K562 (cell line): ENCODE measurements around the gene KIAA1958. TPM values are rescaled to one million over a fixed set of nuclear protein-coding genes. Genes with fewer than 3 reads are reported as not detected.

ENCODE experiments used
- ATF2 ChIP-seq: sonication (generic); formaldehyde crosslinking; IDR thresholded peaks from 2 replicates; pipeline ENCODE4 v1.8.1; 2022; ENCODE audit warnings: missing genetic modification reagents
- CREBBP ChIP-seq: IDR thresholded peaks from one replicate; pipeline ENCODE4 v1.6.1; 2012; ENCODE audit warnings: low read depth, mild to moderate bottlenecking, control low read depth, inconsistent platforms, low read length
- CTBP1 ChIP-seq: fragments of 450-650 bp; IDR thresholded peaks from 2 replicates; pipeline ENCODE4 v1.6.1; 2016; ENCODE audit warnings: borderline replicate concordance
- CXXC5 ChIP-seq: fragments of 250-450 bp; sonication (Bioruptor Pico); IDR thresholded peaks from 2 replicates; pipeline ENCODE4 v1.8.0; 2022; ENCODE audit warnings: inconsistent platforms, mild to moderate bottlenecking, moderate library complexity
- ELK1 ChIP-seq: sonication (generic); formaldehyde crosslinking; IDR thresholded peaks from 2 replicates; pipeline ENCODE4 v1.8.1; 2022; ENCODE audit warnings: missing genetic modification reagents
- ERF ChIP-seq: fragments of 450-650 bp; formaldehyde crosslinking; IDR thresholded peaks from 2 replicates; pipeline ENCODE4 v1.4.0; 2020; ENCODE audit warnings: mild to moderate bottlenecking, mixed read lengths
- FOXP1 ChIP-seq: sonication (generic); formaldehyde crosslinking; IDR thresholded peaks from 2 replicates; pipeline ENCODE4 v1.8.0; 2022; ENCODE audit warnings: mild to moderate bottlenecking, missing genetic modification reagents
- GTF2E2 ChIP-seq: fragments of 200-800 bp; sonication (Bioruptor generic); IDR thresholded peaks from 2 replicates; pipeline ENCODE4 v1.6.1; 2016; ENCODE audit warnings: missing genetic modification characterization, missing compliant biosample characterization
- HDAC1 ChIP-seq, 2 experiments: fragments of 450-650 bp; IDR thresholded peaks; 2 replicates each; pipeline ENCODE4 v1.6.1; 2016 to 2017; ENCODE audit warnings: inconsistent platforms in 1 of 2, mild to moderate bottlenecking in 1 of 2, moderate library complexity in 1 of 2
- HMGN3 ChIP-seq: IDR thresholded peaks from 2 replicates; pipeline ENCODE4 v1.6.1; 2011; ENCODE audit warnings: borderline replicate concordance, low read depth, mild to moderate bottlenecking, mixed read lengths, low read length; ENCODE audit not compliant: insufficient read length; ENCODE audit errors: extremely low read depth
- HMGXB4 ChIP-seq: sonication (generic); formaldehyde crosslinking; IDR thresholded peaks from 2 replicates; pipeline ENCODE4 v1.8.1; 2023; ENCODE audit warnings: mild to moderate bottlenecking, missing genetic modification reagents
- ILF3 ChIP-seq: fragments of 450-650 bp; IDR thresholded peaks from 2 replicates; pipeline ENCODE4 v1.6.1; 2018; ENCODE audit warnings: antibody characterized with exemption, mild to moderate bottlenecking, moderate library complexity, borderline replicate concordance
- KAT7 ChIP-seq: sonication (generic); formaldehyde crosslinking; IDR thresholded peaks from 2 replicates; pipeline ENCODE4 v1.8.0; 2022; ENCODE audit warnings: missing genetic modification reagents, mild to moderate bottlenecking, borderline replicate concordance
- KLF10 ChIP-seq: fragments of 250-450 bp; sonication (Bioruptor Pico); IDR thresholded peaks from 2 replicates; pipeline ENCODE4 v1.6.1; 2021; ENCODE audit warnings: matching md5 sums
- MIER1 ChIP-seq: fragments of 450-650 bp; IDR thresholded peaks from 2 replicates; pipeline ENCODE4 v1.6.1; 2016; ENCODE audit warnings: antibody characterized with exemption, mild to moderate bottlenecking, low read depth
- SETDB1 ChIP-seq: IDR thresholded peaks from one replicate; pipeline ENCODE4 v1.6.1; 2012; ENCODE audit warnings: low read length, control low read depth, inconsistent platforms
- SREBF1 ChIP-seq: fragments of 150-350 bp; IDR thresholded peaks from 2 replicates; pipeline ENCODE4 v1.6.1; 2014; ENCODE audit warnings: antibody characterized with exemption, low read depth, low read length, borderline replicate concordance
- SRF ChIP-seq, 2 experiments: fragments of 250-450, 450-650 bp in 1 of 2; sonication (Bioruptor Pico) in 1 of 2; sonication (generic) in 1 of 2; formaldehyde crosslinking; IDR thresholded peaks; 2 replicates each; pipeline versions ENCODE4 v1.5.0 to v1.5.1; 2020 to 2022; ENCODE audit warnings: mild to moderate bottlenecking in 1 of 2, missing genetic modification reagents in 1 of 2
- STAT5B ChIP-seq: fragments of 250-450 bp; sonication (Bioruptor Pico); IDR thresholded peaks from 2 replicates; pipeline ENCODE4 v1.8.0; 2021; ENCODE audit warnings: mild to moderate bottlenecking, inconsistent platforms
- TCF15 ChIP-seq: fragments of 250-450 bp; sonication (Bioruptor Pico); IDR thresholded peaks from 2 replicates; pipeline ENCODE4 v1.8.0; 2022; ENCODE audit warnings: moderate library complexity, mild to moderate bottlenecking, inconsistent platforms
- ZC3H11A ChIP-seq: IDR thresholded peaks from 2 replicates; pipeline ENCODE4 v1.6.1; 2012; ENCODE audit warnings: low read depth, low read length, improper control_type of control experiment
- ZNF232 ChIP-seq: sonication (generic); formaldehyde crosslinking; IDR thresholded peaks from 2 replicates; pipeline ENCODE4 v1.8.0; 2022; ENCODE audit warnings: mild to moderate bottlenecking, missing genetic modification reagents
- ZNF408 ChIP-seq: fragments of 250-450 bp; sonication (Bioruptor Pico); IDR thresholded peaks from 2 replicates; pipeline ENCODE4 v1.4.0; 2020; ENCODE audit warnings: low read depth, mild to moderate bottlenecking, moderate library complexity
- ZNF551 ChIP-seq: fragments of 250-450 bp; sonication (Bioruptor Pico); IDR thresholded peaks from 2 replicates; pipeline ENCODE4 v1.5.0; 2021; ENCODE audit warnings: mild to moderate bottlenecking, moderate library complexity
- ZNF583 ChIP-seq: fragments of 250-450 bp; sonication (Bioruptor Pico); IDR thresholded peaks from 2 replicates; pipeline ENCODE4 v1.4.0; 2020
- ZZZ3 ChIP-seq: fragments of 450-650 bp; IDR thresholded peaks from 2 replicates; pipeline ENCODE4 v1.6.1; 2016; ENCODE audit warnings: antibody characterized with exemption, mild to moderate bottlenecking, moderate library complexity
- polyA plus RNA-seq, 8 experiments: library from polyadenylated mRNA; depleted of rRNA in 4 of 8; stranded (reverse) in 5 of 8; unstranded in 3 of 8; fragments of >200 nt; fragmentation: Nextera tagmentation in 2 of 8; fragmentation: Illumina TruSeq in 1 of 8; extraction: Ambion mirVana in 2 of 8; extraction: Trizol in 1 of 8; gene quantifications; 2 replicates each; pipeline versions ENCODE4 v1.2.1 to v1.2.3, GENCODE V29; 2011 to 2014; ENCODE audit warnings: inconsistent platforms in 1 of 8, missing spikeins in 1 of 8
- total RNA-seq, 7 experiments: library from RNA; depleted of rRNA in 6 of 7; stranded (reverse); fragments of >200 nt in 6 of 7; fragmentation: Illumina TruSeq in 2 of 7; extraction: Trizol in 2 of 7; gene quantifications; 2 replicates each; pipeline versions ENCODE4 v1.2.1 to v1.2.3, GENCODE V29; 2011 to 2021; ENCODE audit warnings: low replicate concordance in 1 of 7

Gene KIAA1958
- total and polyA plus RNA-seq, 9 of the 15 experiments (the other 6 are each of a cell fraction or from before 2014, with no cell fraction given) = 1.1 to 16.0 (median 10.1) TPM

GRCh38 chr9:112559629-112560413 is 73.2 kb downstream of the KIAA1958 start (continued):
- TF ChIP-seq SRF (CRISPR knock-in tag; IDR thresholded peaks at IDR 0.05) (peak in 1 of 2 experiments; percentile 45; a peak in 1 of 4 replicates), MIER1 (0 out of 2 replicates have a peak, but pooled peaks have one; percentile 44), FOXP1 (CRISPR knock-in tag) (no peak), CREBBP (no peak), ZNF408 (CRISPR knock-in tag) (no peak), ATF2 (CRISPR knock-in tag) (no peak), ZZZ3 (no peak), SREBF1 (no peak), HMGN3 (no peak), CTBP1 (no peak), HMGXB4 (CRISPR knock-in tag) (no peak), ILF3 (no peak), KAT7 (CRISPR knock-in tag) (no peak), ERF (CRISPR knock-in tag) (no peak), ELK1 (CRISPR knock-in tag) (no peak), HDAC1 (IDR thresholded peaks at IDR 0.05) (peak in 1 of 2 experiments; percentile 68; a peak in 2 of 4 replicates), ZNF583 (no peak), CXXC5 (peak; percentile 38; the same call in 1 of the 2 replicates), ZC3H11A (no peak), TCF15 (no peak), KLF10 (CRISPR knock-in tag) (no peak), ZNF551 (CRISPR knock-in tag) (no peak), STAT5B (no peak), GTF2E2 (no peak), ZNF232 (CRISPR knock-in tag) (0 out of 2 replicates have a peak, but pooled peaks have one; percentile 60), SETDB1 (no peak)
